K562 (cell line): ENCODE data around the gene GSG1. TPM values are rescaled to one million over a fixed set of nuclear protein-coding genes. Genes with fewer than 3 reads are reported as not detected.

Experiments used
- ATAC-seq: fragments of 200-7000 bp; cut with Tn5 transposase; 3 replicates; pipeline ENCODE4 v1.9.1; 2020; ENCODE audit warnings: moderate library complexity
- BruUV-seq: library from RNA; stranded (reverse); fragments of 400-500 nt; replicated peaks from 2 replicates; lab custom pipeline; 2021; lab: Mats Ljungman, UMichigan
- CTCF ChIA-PET: fragments of 300-600 bp; formaldehyde crosslinking; extraction: SDS; loops from one replicate; lab custom pipeline; 2021; ENCODE audit warnings: low intra/inter-chr PET ratio; lab: Yijun Ruan, JAX
- POLR2A ChIA-PET: fragments of 300-600, 350-650 bp; sonication (Branson Sonifier 250); formaldehyde crosslinking; extraction: SDS; loops from one replicate; lab custom pipeline; 2021; ENCODE audit warnings: antibody characterized with exemption, inconsistent platforms; lab: Yijun Ruan, JAX
- DNase-seq, 4 experiments: peaks; one replicate each; pipeline versions ENCODE4 v3.0.0 to v3.0.0-alpha.2; 2011 to 2018; ENCODE audit warnings: low spot score in 3 of 4, mixed read lengths in 3 of 4; ENCODE audit errors: extremely low read depth in 1 of 4
- FAIRE-seq: peaks from 2 replicates; lab custom pipeline; 2011; peaks lifted over from hg19 to GRCh38; lab: Jason Lieb, UNC
- H2AFZ ChIP-seq: 2 replicates; pipeline ENCODE4 v1.6.0; 2011; ENCODE audit warnings: low read depth, low read length, control low read depth, inconsistent platforms
- H3K27ac ChIP-seq: fragments of 200-600 bp; 3 replicates; pipeline ENCODE4 v1.8.0; 2011; ENCODE audit warnings: low read depth, mild to moderate bottlenecking, control low read depth, inconsistent platforms, low read length, moderate library complexity, mixed read lengths; ENCODE audit errors: extremely low read depth
- H3K27me3 ChIP-seq, 2 experiments: fragments of 300-600 bp in 1 of 2; 2 replicates in 1 of 2; 3 replicates in 1 of 2; pipeline versions ENCODE4 v1.6.0 to v1.8.0; 2011; ENCODE audit warnings: inconsistent platforms in 2 of 2, low read length in 2 of 2, mild to moderate bottlenecking in 1 of 2, mixed read lengths in 1 of 2, moderate library complexity in 1 of 2; ENCODE audit not compliant: control insufficient read depth in 2 of 2, insufficient read depth in 2 of 2
- H3K36me3 ChIP-seq: fragments of 300-600 bp; 3 replicates; pipeline ENCODE4 v1.8.0; 2011; ENCODE audit warnings: mild to moderate bottlenecking, low read length, inconsistent platforms; ENCODE audit not compliant: control insufficient read depth, insufficient read depth
- H3K4me1 ChIP-seq, 2 experiments: fragments of 200-600 bp in 1 of 2; replicated peaks in 1 of 2; 2 replicates in 1 of 2; 3 replicates in 1 of 2; pipeline versions ENCODE4 v1.5.1 to v1.8.0; 2011; ENCODE audit warnings: inconsistent platforms in 2 of 2, low read length in 2 of 2, mild to moderate bottlenecking in 1 of 2, mixed read lengths in 1 of 2, moderate library complexity in 1 of 2; ENCODE audit not compliant: control insufficient read depth in 2 of 2, insufficient read depth in 2 of 2
- H3K4me2 ChIP-seq: 2 replicates; pipeline ENCODE4 v1.6.1; 2011; ENCODE audit warnings: low read length, control low read depth, inconsistent platforms, mixed read lengths; ENCODE audit not compliant: insufficient read depth
- H3K4me3 ChIP-seq: fragments of 200-600 bp; sonication (generic), shearing (Covaris generic); 2 replicates; pipeline ENCODE4 v1.5.1; 2016; ENCODE audit warnings: control low read depth, inconsistent platforms
- H3K79me2 ChIP-seq: fragments of 200-600 bp; 3 replicates; pipeline ENCODE4 v1.8.0; 2011; ENCODE audit warnings: low read length, inconsistent platforms; ENCODE audit not compliant: control insufficient read depth, insufficient read depth
- H3K9ac ChIP-seq, 2 experiments: 2 replicates each; pipeline versions ENCODE4 v1.6.0 to v1.6.1; 2011; ENCODE audit warnings: low read depth in 2 of 2, low read length in 2 of 2, control low read depth in 1 of 2, inconsistent platforms in 1 of 2, mild to moderate bottlenecking in 1 of 2, mixed read lengths in 1 of 2; ENCODE audit not compliant: insufficient read depth in 1 of 2
- H3K9me1 ChIP-seq: one replicate; pipeline ENCODE4 v1.6.0; 2011; ENCODE audit warnings: inconsistent platforms, mild to moderate bottlenecking, low read length, moderate library complexity; ENCODE audit not compliant: control insufficient read depth, insufficient read depth
- H3K9me3 ChIP-seq: replicated peaks from 2 replicates; pipeline ENCODE4 v1.5.1; 2011; ENCODE audit warnings: low read depth, low read length, inconsistent platforms; ENCODE audit not compliant: control insufficient read depth, insufficient read depth
- H4K20me1 ChIP-seq: replicated peaks from 2 replicates; pipeline ENCODE4 v1.6.1; 2011; ENCODE audit warnings: low read length, inconsistent platforms, mixed read lengths; ENCODE audit not compliant: control insufficient read depth, insufficient read depth
- BCL6 ChIP-seq: fragments of 250-450 bp; sonication (Bioruptor Pico); IDR thresholded peaks from 2 replicates; pipeline ENCODE4 v1.4.0; 2020
- HCFC1 ChIP-seq: IDR thresholded peaks from 2 replicates; pipeline ENCODE4 v1.6.1; 2012; ENCODE audit warnings: low read depth, low read length, improper control_type of control experiment
- SRSF7 ChIP-seq: fragments of 200-400 bp; formaldehyde crosslinking; optimal IDR thresholded peaks from 2 replicates; pipeline ENCODE3; 2017; ENCODE audit warnings: mild to moderate bottlenecking, low read depth, low read length
- THRB ChIP-seq: fragments of 450-650 bp; formaldehyde crosslinking; conservative IDR thresholded peaks from 2 replicates; pipeline ENCODE4 v1.4.0; 2022; ENCODE audit warnings: mild to moderate bottlenecking, missing genetic modification characterization
- WGBS: fragments of 100-300 bp; shearing (Covaris generic); methylation state at CpG from one replicate; pipeline ENCODE4 v1.1.6; 2016; ENCODE audit warnings: low coverage, mixed read lengths; ENCODE audit not compliant: insufficient coverage; ENCODE audit errors: missing lambda C conversion rate; 5-methylcytosine and 5-hydroxymethylcytosine counted together
- in situ Hi-C: fragments of 300-500 bp; cut with MboI; formaldehyde crosslinking; loops from 4 replicates; pipeline ENCODE4 v1.15.0; 2018; ENCODE audit warnings: inconsistent platforms, mixed read lengths
- intact Hi-C: fragments of 100-400 bp; cut with micrococcal nuclease; formaldehyde crosslinking; loops from 2 replicates; pipeline ENCODE4 v1.14.2; 2022
- polyA plus RNA-seq, 8 experiments: library from polyadenylated mRNA; depleted of rRNA in 4 of 8; stranded (reverse) in 5 of 8; unstranded in 3 of 8; fragments of >200 nt; fragmentation: Nextera tagmentation in 2 of 8; fragmentation: Illumina TruSeq in 1 of 8; extraction: Ambion mirVana in 2 of 8; extraction: Trizol in 1 of 8; gene quantifications; 2 replicates each; pipeline versions ENCODE4 v1.2.1 to v1.2.3, GENCODE V29; 2011 to 2014; ENCODE audit warnings: inconsistent platforms in 1 of 8, missing spikeins in 1 of 8
- total RNA-seq, 7 experiments: library from RNA; depleted of rRNA in 6 of 7; stranded (reverse); fragments of >200 nt in 6 of 7; fragmentation: Illumina TruSeq in 2 of 7; extraction: Trizol in 2 of 7; gene quantifications; 2 replicates each; pipeline versions ENCODE4 v1.2.1 to v1.2.3, GENCODE V29; 2011 to 2021; ENCODE audit warnings: low replicate concordance in 1 of 7

The GSG1 gene
- total and polyA plus RNA-seq, 9 of the 15 experiments (the other 6 are each of a cell fraction or from before 2014, with no cell fraction given): not detected

GRCh38 chr12:13085968-13086686, 17.3 kb downstream of the GSG1 start:
- POLR2A ChIA-PET: interaction anchor here (0.6 to 1.1 kb wide), 3 partner anchors 34 to 298 kb away, joined by 3 read pairs; no protein-coding TSS in a partner anchor

More at GRCh38 chr12:13085968-13086686, 17.3 kb downstream of the GSG1 start:
- no peaks in the 10 kb centered on the region for H3K9me3 ChIP-seq
- no peak for TF ChIP-seq THRB (CRISPR knock-in tag)
- TF ChIP-seq HCFC1: no peak
- no peak for TF ChIP-seq SRSF7
- no peak for TF ChIP-seq BCL6 (CRISPR knock-in tag)
- TF ChIP-seq, all 486 proteins: peak for 0
- CTCF ChIA-PET: no interaction called here
- Histone ChIP-seq H3K27me3 (peaks cover 2 to 41% of the 10 kb centered on the region in 2 experiments; a peak in 2 of 5 replicates), H3K9ac (no peak overlapping the region), H3K4me1 (no peaks in the 10 kb centered on the region), H4K20me1 (no peaks in the 10 kb centered on the region; the same call in 1 of the 2 replicates), H3K79me2 (no peaks in the 10 kb centered on the region), H3K9me1 (no peaks in the 10 kb centered on the region), H3K4me3 (no peak overlapping the region), H3K36me3 (no peaks in the 10 kb centered on the region), H3K4me2 (no peak overlapping the region), H2AFZ (no peak overlapping the region), H3K27ac (no peak overlapping the region)
- WGBS: 2% methylated on average over 7 of the region's 7 CpGs
- in situ Hi-C loops: no loop called here
- intact Hi-C loops: no loop called here
- no peak for DNase-seq
- no TSS peak for BruUV-seq
- FAIRE-seq: no peak
- ATAC-seq: no peak
